ENCODE results near the gene TNIP1.

TNIP1 gene

GRCh38 chr5:151047814-151048425, 32.9 kb downstream of the TNIP1 start:
- DNase-seq (ENCODE audit: low read depth in 2 of 3, low spot score in 2 of 3), result no peak

- DNase-seq (ENCODE audit: low read depth in 2 of 3, low spot score in 2 of 3), result no peak
Observed at GRCh38 chr5:151042453-151043093, 38.3 kb downstream of the TNIP1 start.

GRCh38 chr5:151041577-151042268, 39.1 kb downstream of the TNIP1 start:
- no peak for DNase-seq (ENCODE audit: low read depth in 2 of 3, low spot score in 2 of 3)

GRCh38 chr5:151040211-151040747, 40.6 kb downstream of the TNIP1 start:
- no peak for DNase-seq (ENCODE audit: low read depth in 2 of 3, low spot score in 2 of 3)

- no peak for DNase-seq (ENCODE audit: low read depth in 2 of 3, low spot score in 2 of 3)
Observed at GRCh38 chr5:151039665-151040064, 41.2 kb downstream of the TNIP1 start.

- DNase-seq (ENCODE audit: low read depth in 2 of 3, low spot score in 2 of 3), result no peak
Observed at GRCh38 chr5:151038801-151039238, 42.0 kb downstream of the TNIP1 start.

- no peak for DNase-seq (ENCODE audit: low read depth in 2 of 3, low spot score in 2 of 3)
Observed at GRCh38 chr5:151038412-151038745, 42.5 kb downstream of the TNIP1 start.

- no peak for DNase-seq (ENCODE audit: low read depth in 2 of 3, low spot score in 2 of 3)
Observed at GRCh38 chr5:151037561-151038411, 43.0 kb downstream of the TNIP1 start.

- no peak for DNase-seq (ENCODE audit: low read depth in 2 of 3, low spot score in 2 of 3)
Observed at GRCh38 chr5:151036556-151036955, 44.3 kb downstream of the TNIP1 start.

- DNase-seq (ENCODE audit: low read depth in 2 of 3, low spot score in 2 of 3), result no peak
Observed at GRCh38 chr5:151034422-151035379, 46.1 kb downstream of the TNIP1 start.

- DNase-seq (ENCODE audit: low read depth in 2 of 3, low spot score in 2 of 3), result no peak
Observed at GRCh38 chr5:151033217-151033934, 47.5 kb downstream of the TNIP1 start.

- no peak for DNase-seq (ENCODE audit: low read depth in 2 of 3, low spot score in 2 of 3)
Observed at GRCh38 chr5:151031554-151031953, 49.3 kb downstream of the TNIP1 start.

- DNase-seq (ENCODE audit: low read depth in 2 of 3, low spot score in 2 of 3), result no peak
Observed at GRCh38 chr5:151030379-151030778, 50.5 kb downstream of the TNIP1 start.

GRCh38 chr5:151030056-151030336, 50.8 kb downstream of the TNIP1 start:
- no peak for DNase-seq (ENCODE audit: low read depth in 2 of 3, low spot score in 2 of 3)

- DNase-seq (ENCODE audit: low read depth in 2 of 3, low spot score in 2 of 3), result no peak
Observed at GRCh38 chr5:151029179-151030055, 51.4 kb downstream of the TNIP1 start.

GRCh38 chr5:151028717-151029116, 52.1 kb downstream of the TNIP1 start:
- no peak for DNase-seq (ENCODE audit: low read depth in 2 of 3, low spot score in 2 of 3)

GRCh38 chr5:151027961-151028479, 52.8 kb downstream of the TNIP1 start:
- no peak for DNase-seq (ENCODE audit: low read depth in 2 of 3, low spot score in 2 of 3)

GRCh38 chr5:151026679-151027078, 54.2 kb downstream of the TNIP1 start:
- DNase-seq (ENCODE audit: low read depth in 2 of 3, low spot score in 2 of 3), result no peak

GRCh38 chr5:151026088-151026487, 54.7 kb downstream of the TNIP1 start:
- no peak for DNase-seq (ENCODE audit: low read depth in 2 of 3, low spot score in 2 of 3)

Data from activated CD8-positive, alpha-beta memory T cell treated with anti-CD3 and anti-CD28 coated beads for 48 hours (primary cell).